ENCODE results near the gene ROPN1. TPM values are rescaled to one million over a fixed set of nuclear protein-coding genes. Genes with fewer than 3 reads are reported as not detected.

ROPN1 gene
- total RNA-seq, 6 experiments from 2014 or later, result not detected

GRCh38 chr3:123997543-123997942 is 5.6 kb upstream of the ROPN1 start:
- no peaks in the 10 kb centered on the region for H3K36me3 ChIP-seq
- DNase-seq (no peak), ATAC-seq (no peak)
- H3K4me1 ChIP-seq, result no peaks in the 10 kb centered on the region
- H3K9me3 ChIP-seq, result no peaks in the 10 kb centered on the region
- H3K27me3 ChIP-seq, result no peaks in the 10 kb centered on the region
- H3K27ac ChIP-seq, result no peak overlapping the region
- H3K4me3 ChIP-seq, result no peak overlapping the region
- intact Hi-C loops (cut with DNase I), result no loop called here
- no peak for TF ChIP-seq POLR2A (IDR thresholded peaks at IDR 0.05)
- no peak for TF ChIP-seq CTCF (IDR thresholded peaks at IDR 0.05)
- no CpG with 5 or more reads among the region's 2 CpGs for WGBS (ENCODE audit: insufficient coverage, low coverage, low lambda C conversion rate, missing lambda C conversion rate)

GRCh38 chr3:123993818-123994217 is 1.9 kb upstream of the ROPN1 start:
- intact Hi-C loops (cut with DNase I), result no loop called here
- ATAC-seq (no peak), DNase-seq (no peak)
- Histone ChIP-seq H3K27me3 (no peaks in the 10 kb centered on the region), H3K27ac (no peak overlapping the region), H3K36me3 (no peaks in the 10 kb centered on the region), H3K9me3 (no peaks in the 10 kb centered on the region), H3K4me3 (no peak overlapping the region), H3K4me1 (no peaks in the 10 kb centered on the region)
- 89% methylated on average over 1 of the region's 1 CpG for WGBS (ENCODE audit: insufficient coverage, low coverage, low lambda C conversion rate, missing lambda C conversion rate)
- TF ChIP-seq CTCF (IDR thresholded peaks at IDR 0.05) (no peak), POLR2A (IDR thresholded peaks at IDR 0.05) (no peak)

GRCh38 chr3:123986427-123986826 is 5.5 kb downstream of the ROPN1 start:
- Histone ChIP-seq H3K4me1 (no peaks in the 10 kb centered on the region), H3K27me3 (no peaks in the 10 kb centered on the region), H3K9me3 (no peaks in the 10 kb centered on the region), H3K36me3 (no peaks in the 10 kb centered on the region), H3K4me3 (no peak overlapping the region), H3K27ac (no peak overlapping the region)
- WGBS (ENCODE audit: insufficient coverage, low coverage, low lambda C conversion rate, missing lambda C conversion rate), result no CpG with 5 or more reads among the region's 3 CpGs
- intact Hi-C loops (cut with DNase I), result no loop called here
- ATAC-seq (peak in 1 of 4 donors; percentile 29), DNase-seq (no peak)
- TF ChIP-seq CTCF (IDR thresholded peaks at IDR 0.05) (no peak), POLR2A (IDR thresholded peaks at IDR 0.05) (no peak)

- no peaks in the 10 kb centered on the region for H3K27me3 ChIP-seq
- intact Hi-C loops (cut with DNase I), result no loop called here
- 83% methylated on average over 3 of the region's 3 CpGs for WGBS (ENCODE audit: insufficient coverage, low coverage, low lambda C conversion rate, missing lambda C conversion rate)
These were observed 7.0 kb downstream of the ROPN1 start for GRCh38 chr3:123984957-123985356.

More at GRCh38 chr3:123984957-123985356, 7.0 kb downstream of the ROPN1 start:
- ATAC-seq, result no peak
- TF ChIP-seq CTCF (IDR thresholded peaks at IDR 0.05) (no peak), POLR2A (IDR thresholded peaks at IDR 0.05) (no peak)
- Histone ChIP-seq H3K36me3 (no peaks in the 10 kb centered on the region), H3K4me1 (peaks cover 0 to 3% (median 0%) of the 10 kb centered on the region in 4 donors), H3K9me3 (no peaks in the 10 kb centered on the region), H3K4me3 (no peak overlapping the region), H3K27ac (no peak overlapping the region)
- DNase-seq, result no peak

Data from right lobe of liver (tissue), 6 donors.